ENCODE measurements around the gene GALNT4.
A peak's percentile ranks its signal among the peaks of the same experiment; 100 is the strongest.

The GALNT4 gene

DNA sequence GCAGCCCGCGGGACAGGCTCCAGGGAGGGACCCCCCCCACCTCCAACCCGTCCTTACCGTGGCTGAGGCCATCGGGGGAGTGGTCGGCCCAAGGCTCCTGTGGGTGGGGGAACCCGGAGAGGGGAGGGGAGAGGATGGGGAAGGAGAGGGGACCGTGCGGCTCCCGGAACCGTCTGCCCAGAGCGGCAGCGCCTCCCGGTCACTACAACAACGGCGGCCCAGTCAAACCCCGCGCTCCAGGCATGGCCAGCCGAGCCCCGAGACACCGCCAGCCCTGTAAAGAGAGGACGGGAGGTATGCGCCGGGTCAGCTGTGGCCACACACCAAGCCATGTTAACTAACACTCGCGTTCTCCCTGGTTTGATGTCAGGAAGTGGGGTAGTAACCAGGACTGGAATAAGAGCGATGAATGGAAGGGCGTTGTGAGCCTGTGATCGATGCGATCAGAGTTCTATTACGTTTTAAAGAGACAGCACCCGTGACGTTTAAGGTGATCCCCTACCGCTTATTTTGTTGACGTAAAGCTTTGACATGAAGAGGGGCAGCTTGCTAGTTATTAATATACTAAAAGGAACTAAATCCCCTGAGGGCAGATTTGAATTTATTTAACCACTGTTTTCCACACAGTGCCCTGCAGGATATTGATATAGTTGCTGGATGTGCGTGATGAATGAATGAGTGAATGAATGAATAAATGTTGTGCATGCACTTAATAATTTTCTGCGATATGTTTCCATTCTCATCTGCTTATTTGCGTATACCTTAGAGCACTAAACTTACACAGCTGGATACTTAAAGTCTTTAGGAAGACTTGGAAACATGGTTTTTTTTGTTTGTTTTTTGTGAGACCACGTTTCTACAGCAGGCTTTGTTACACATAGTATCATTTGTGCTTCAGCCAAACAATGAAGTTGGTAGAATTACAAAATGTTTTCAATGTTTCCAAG, 1.5 kb upstream of the GALNT4 start, which contains the start of gene POC1B:
TSS of gene POC1B (minus strand) at position 224 of the 947 bp plus-strand sequence. CDS start at position 72, 152 bp downstream.
- Histone ChIP-seq H3K36me3 (ENCODE audit: control insufficient read depth, insufficient read depth, low read length) (no peaks in the 10 kb centered on the region), H3K27me3 (ENCODE audit: control insufficient read depth, insufficient read depth, low read length) (no peaks in the 10 kb centered on the region), H3K9ac (ENCODE audit: low read length) (peak within 1 kb of the TSS; percentile 90), H3K4me3 (ENCODE audit: low read length) (peak within 1 kb of the TSS; percentile 91), H3K4me1 (ENCODE audit: control insufficient read depth, insufficient read depth, low read length) (no peaks in the 10 kb centered on the region), H3K9me3 (ENCODE audit: control insufficient read depth, low read length) (no peaks in the 10 kb centered on the region)

DNA sequence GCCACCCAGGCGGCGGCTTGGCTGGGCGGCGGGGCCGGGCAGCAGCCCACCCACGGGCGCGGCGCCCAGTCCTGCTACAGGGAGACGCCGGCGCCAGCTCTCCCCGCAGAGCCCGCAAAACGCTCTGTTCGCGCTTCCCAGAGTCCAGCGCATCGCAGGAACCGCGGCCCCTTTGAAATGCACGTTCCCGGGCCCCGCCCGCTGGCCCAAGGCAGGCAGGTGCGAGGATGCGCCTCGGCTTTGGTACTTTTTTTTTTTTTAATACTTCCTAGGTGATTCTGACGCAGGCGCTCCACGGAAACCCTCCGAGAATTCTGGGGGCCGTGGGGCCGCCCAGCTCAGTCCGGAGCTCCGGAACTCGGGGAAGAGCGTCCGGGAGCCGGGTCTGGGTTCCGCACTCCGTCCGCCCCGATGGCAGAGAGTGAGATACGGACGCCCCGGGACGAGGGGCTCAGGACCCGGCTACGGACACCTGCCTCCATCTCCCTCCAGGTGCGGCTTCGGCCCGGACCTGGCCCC, 768 bp upstream of the GALNT4 start:
- Histone ChIP-seq H3K9me3 (ENCODE audit: control insufficient read depth, low read length) (no peaks in the 10 kb centered on the region), H3K4me3 (ENCODE audit: low read length) (peak overlapping the region; percentile 91), H3K36me3 (ENCODE audit: control insufficient read depth, insufficient read depth, low read length) (no peaks in the 10 kb centered on the region), H3K4me1 (ENCODE audit: control insufficient read depth, insufficient read depth, low read length) (no peaks in the 10 kb centered on the region), H3K9ac (ENCODE audit: low read length) (peak overlapping the region; percentile 90), H3K27me3 (ENCODE audit: control insufficient read depth, insufficient read depth, low read length) (no peaks in the 10 kb centered on the region)

DNA sequence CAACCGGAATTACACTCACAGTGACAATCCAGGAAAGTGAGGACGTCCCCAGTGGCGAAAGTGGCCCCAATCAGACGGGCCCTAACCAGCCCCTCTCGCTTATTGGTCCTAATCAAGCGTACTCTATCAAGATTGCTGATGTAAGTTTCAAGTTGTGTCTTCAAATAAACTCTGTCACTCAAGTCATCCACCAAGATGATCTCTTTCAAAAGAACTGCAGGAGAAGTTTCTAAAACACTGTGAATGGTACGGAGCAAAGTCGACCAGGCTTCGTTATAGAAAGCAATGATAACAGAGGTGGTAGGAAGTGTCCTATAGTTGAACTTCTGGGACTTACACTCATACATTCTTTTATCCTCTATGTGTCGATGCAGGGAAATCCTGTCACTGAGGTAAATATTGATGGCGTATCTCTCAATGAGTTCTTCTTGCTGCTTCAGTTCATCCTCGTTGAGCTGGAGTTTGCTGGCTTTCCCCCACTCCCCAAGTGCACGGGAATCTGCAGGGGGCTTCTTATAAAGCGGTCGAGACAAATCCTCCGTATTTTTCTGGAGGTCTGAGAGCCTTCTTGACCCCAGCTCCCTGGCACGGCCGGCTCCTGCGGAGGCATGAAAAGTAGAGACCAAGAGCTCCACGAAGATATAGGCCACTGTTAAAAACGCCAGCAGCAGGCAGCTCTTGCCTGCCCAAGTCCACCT, 604 bp downstream of the GALNT4 start:
- Histone ChIP-seq H3K9me3 (ENCODE audit: control insufficient read depth, low read length) (no peaks in the 10 kb centered on the region), H3K27me3 (ENCODE audit: control insufficient read depth, insufficient read depth, low read length) (no peaks in the 10 kb centered on the region), H3K36me3 (ENCODE audit: control insufficient read depth, insufficient read depth, low read length) (no peaks in the 10 kb centered on the region), H3K9ac (ENCODE audit: low read length) (peak overlapping the region; percentile 90), H3K4me3 (ENCODE audit: low read length) (peak overlapping the region; percentile 91), H3K4me1 (ENCODE audit: control insufficient read depth, insufficient read depth, low read length) (no peaks in the 10 kb centered on the region)

DNA sequence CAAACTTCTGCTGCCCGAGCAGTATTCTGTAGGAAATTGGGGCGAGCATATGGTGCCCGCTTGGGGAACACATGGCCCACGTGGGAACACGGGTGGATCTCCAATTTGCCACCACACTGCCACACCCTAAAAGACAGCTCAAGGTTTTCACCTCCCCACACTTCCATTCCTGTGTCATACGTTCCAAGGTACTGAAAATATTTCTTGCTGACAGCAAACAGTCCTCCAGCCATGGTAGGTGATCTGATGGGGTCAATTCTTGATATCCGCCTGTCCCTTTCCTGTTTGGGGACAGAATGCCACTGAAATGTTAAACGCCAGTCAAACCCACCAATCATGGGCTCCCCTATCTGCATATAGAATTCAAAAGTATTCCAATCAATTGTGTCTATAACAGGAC, 1.2 kb downstream of the GALNT4 start:
- Histone ChIP-seq H3K27me3 (ENCODE audit: control insufficient read depth, insufficient read depth, low read length) (no peaks in the 10 kb centered on the region), H3K9me3 (ENCODE audit: control insufficient read depth, low read length) (no peaks in the 10 kb centered on the region), H3K4me1 (ENCODE audit: control insufficient read depth, insufficient read depth, low read length) (no peaks in the 10 kb centered on the region), H3K36me3 (ENCODE audit: control insufficient read depth, insufficient read depth, low read length) (no peaks in the 10 kb centered on the region), H3K4me3 (ENCODE audit: low read length) (peak overlapping the region; percentile 91), H3K9ac (ENCODE audit: low read length) (peak overlapping the region; percentile 90)

DNA sequence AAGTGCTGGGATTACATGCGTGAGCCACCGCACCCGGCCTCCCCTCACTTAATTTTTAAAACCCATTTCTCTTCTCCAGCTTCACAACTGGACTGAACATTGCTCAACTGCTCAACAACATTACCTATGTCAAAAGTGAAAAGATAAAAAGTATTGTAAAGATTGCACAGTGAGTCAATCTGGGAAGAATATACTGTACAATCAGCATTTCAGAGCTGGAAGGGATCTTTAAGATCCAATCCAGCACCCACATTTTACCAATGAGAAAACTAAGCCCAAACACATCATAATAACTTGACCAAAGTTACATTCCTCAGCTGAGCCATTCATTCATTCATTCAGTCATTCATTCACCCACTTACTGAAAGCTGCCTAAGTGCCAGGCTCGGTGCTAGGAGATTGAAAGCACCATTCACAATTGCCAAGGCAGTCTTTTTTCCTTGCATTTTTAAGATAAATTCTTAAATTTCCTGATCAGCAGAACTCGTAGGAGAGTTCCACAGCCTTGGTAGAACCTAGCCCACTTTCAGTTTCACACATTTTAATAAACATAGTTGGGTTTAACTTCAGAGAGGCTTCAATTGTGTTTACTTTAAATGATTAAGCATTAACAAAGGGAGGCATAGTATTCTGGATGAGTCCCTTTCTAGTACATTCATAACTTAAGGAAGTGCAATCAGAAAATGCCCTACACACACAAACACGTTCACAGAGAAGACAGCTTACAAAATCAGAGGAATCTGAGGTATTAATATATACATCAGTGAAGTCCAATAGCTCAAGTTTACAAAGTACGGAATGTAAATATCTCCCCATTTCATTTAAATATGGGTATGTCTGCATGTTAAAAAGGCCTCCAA, 3.0 kb downstream of the GALNT4 start:
- H3K4me1 ChIP-seq (ENCODE audit: control insufficient read depth, insufficient read depth, low read length): no peaks in the 10 kb centered on the region
- no peaks in the 10 kb centered on the region for H3K36me3 ChIP-seq (ENCODE audit: control insufficient read depth, insufficient read depth, low read length)
- peak overlapping the region; percentile 26 for H3K4me3 ChIP-seq (ENCODE audit: low read length)
- H3K9ac ChIP-seq (ENCODE audit: low read length): peak overlapping the region; percentile 90
- no peaks in the 10 kb centered on the region for H3K27me3 ChIP-seq (ENCODE audit: control insufficient read depth, insufficient read depth, low read length)
- no peaks in the 10 kb centered on the region for H3K9me3 ChIP-seq (ENCODE audit: control insufficient read depth, low read length)

DNA sequence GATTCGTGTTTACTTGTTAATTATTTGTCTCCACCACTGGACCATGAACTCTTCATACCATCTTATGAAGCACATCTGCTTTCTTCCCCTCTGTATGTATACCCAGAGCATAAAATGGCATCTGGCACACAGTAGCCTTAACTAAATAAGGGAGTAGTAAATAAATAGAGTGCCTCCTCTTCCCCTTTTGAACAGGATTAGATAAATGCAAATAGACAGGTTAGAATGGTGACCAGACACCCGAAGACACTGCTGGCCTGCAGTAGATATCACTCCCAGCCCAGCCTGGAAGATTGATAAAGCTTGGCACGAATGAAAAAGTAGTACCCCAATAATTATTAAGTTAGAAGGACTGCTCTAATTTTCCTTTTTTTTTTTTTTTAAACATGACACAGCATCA, 6.9 kb downstream of the GALNT4 start:
- Histone ChIP-seq H3K4me3 (ENCODE audit: low read length) (no peak overlapping the region), H3K4me1 (ENCODE audit: control insufficient read depth, insufficient read depth, low read length) (peaks cover 9% of the 10 kb centered on the region), H3K27me3 (ENCODE audit: control insufficient read depth, insufficient read depth, low read length) (no peaks in the 10 kb centered on the region), H3K36me3 (ENCODE audit: control insufficient read depth, insufficient read depth, low read length) (no peaks in the 10 kb centered on the region), H3K9ac (ENCODE audit: low read length) (no peak overlapping the region), H3K9me3 (ENCODE audit: control insufficient read depth, low read length) (no peaks in the 10 kb centered on the region)

DNA sequence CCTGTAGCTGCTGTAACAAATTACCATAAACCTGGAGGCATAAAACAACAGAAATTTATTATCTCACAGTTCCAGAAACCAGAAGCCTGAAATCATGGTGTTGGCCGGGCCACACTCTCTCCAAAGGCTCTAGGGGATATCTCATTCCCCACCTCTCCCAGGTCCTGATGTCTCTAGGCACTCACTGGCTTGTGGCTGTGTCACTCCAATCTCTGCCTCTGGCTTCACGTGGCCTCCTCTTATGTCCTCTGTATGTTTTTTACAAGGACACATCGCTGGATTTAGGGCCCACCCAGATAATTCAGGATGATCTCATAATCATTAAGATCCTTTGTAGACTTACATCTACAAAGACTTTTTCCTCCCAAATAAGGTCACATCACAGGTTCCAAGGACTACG, 8.0 kb downstream of the GALNT4 start:
- H3K27me3 ChIP-seq (ENCODE audit: control insufficient read depth, insufficient read depth, low read length): no peaks in the 10 kb centered on the region
- no peak overlapping the region for H3K4me3 ChIP-seq (ENCODE audit: low read length)
- no peak overlapping the region for H3K9ac ChIP-seq (ENCODE audit: low read length)
- H3K36me3 ChIP-seq (ENCODE audit: control insufficient read depth, insufficient read depth, low read length): no peaks in the 10 kb centered on the region
- H3K4me1 ChIP-seq (ENCODE audit: control insufficient read depth, insufficient read depth, low read length): peaks cover 20% of the 10 kb centered on the region
- no peaks in the 10 kb centered on the region for H3K9me3 ChIP-seq (ENCODE audit: control insufficient read depth, low read length)

DNA sequence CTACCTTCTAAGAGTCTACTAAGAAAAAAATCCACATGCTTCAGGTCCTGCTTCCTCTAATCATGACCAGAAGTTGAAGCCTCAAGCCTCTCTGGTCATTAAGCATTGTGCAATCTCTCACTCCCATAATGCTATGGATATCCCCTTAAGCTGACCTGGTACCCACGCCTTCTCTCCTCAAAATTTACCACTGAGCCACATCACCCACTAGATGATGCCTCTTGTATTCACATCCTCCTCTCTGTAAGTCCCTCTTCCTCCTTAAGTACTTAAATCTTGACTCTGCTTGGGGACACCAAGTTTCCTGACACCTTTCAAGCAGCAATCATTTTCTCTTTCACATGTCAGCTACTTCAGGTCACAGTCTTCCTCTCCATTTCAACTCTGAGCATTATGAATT, 9.8 kb downstream of the GALNT4 start:
- no peaks in the 10 kb centered on the region for H3K9me3 ChIP-seq (ENCODE audit: control insufficient read depth, low read length)
- no peaks in the 10 kb centered on the region for H3K36me3 ChIP-seq (ENCODE audit: control insufficient read depth, insufficient read depth, low read length)

DNA sequence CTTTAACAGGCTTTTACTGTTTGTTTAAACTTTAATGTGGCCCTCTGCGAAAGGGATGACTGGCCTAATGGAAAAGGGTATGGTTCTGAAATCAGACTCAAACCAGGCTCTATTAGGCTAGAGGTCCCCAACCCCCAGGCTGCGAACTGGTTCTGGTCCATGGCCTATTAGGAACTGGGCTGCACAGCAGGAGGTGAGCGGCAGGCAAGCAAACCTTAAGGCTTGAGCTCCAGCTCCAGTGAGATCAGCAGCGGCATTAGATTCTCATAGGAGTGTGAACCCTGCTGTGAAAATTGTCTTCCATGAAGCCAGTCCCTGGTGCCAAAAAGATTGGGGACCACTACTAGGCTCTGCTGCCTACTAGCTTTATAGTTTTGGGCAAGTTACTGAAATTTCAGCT, 11.1 kb downstream of the GALNT4 start:
- no peak overlapping the region for H3K4me3 ChIP-seq (ENCODE audit: low read length)
- H3K9ac ChIP-seq (ENCODE audit: low read length): no peak overlapping the region
- H3K4me1 ChIP-seq (ENCODE audit: control insufficient read depth, insufficient read depth, low read length): peaks cover 31% of the 10 kb centered on the region
- no peaks in the 10 kb centered on the region for H3K36me3 ChIP-seq (ENCODE audit: control insufficient read depth, insufficient read depth, low read length)
- no peaks in the 10 kb centered on the region for H3K27me3 ChIP-seq (ENCODE audit: control insufficient read depth, insufficient read depth, low read length)
- no peaks in the 10 kb centered on the region for H3K9me3 ChIP-seq (ENCODE audit: control insufficient read depth, low read length)

More for the DNA sequence above, 9.8 kb downstream of the GALNT4 start:
- Histone ChIP-seq H3K9ac (ENCODE audit: low read length) (no peak overlapping the region), H3K4me3 (ENCODE audit: low read length) (no peak overlapping the region), H3K4me1 (ENCODE audit: control insufficient read depth, insufficient read depth, low read length) (peaks cover 28% of the 10 kb centered on the region), H3K27me3 (ENCODE audit: control insufficient read depth, insufficient read depth, low read length) (no peaks in the 10 kb centered on the region)

DNA sequence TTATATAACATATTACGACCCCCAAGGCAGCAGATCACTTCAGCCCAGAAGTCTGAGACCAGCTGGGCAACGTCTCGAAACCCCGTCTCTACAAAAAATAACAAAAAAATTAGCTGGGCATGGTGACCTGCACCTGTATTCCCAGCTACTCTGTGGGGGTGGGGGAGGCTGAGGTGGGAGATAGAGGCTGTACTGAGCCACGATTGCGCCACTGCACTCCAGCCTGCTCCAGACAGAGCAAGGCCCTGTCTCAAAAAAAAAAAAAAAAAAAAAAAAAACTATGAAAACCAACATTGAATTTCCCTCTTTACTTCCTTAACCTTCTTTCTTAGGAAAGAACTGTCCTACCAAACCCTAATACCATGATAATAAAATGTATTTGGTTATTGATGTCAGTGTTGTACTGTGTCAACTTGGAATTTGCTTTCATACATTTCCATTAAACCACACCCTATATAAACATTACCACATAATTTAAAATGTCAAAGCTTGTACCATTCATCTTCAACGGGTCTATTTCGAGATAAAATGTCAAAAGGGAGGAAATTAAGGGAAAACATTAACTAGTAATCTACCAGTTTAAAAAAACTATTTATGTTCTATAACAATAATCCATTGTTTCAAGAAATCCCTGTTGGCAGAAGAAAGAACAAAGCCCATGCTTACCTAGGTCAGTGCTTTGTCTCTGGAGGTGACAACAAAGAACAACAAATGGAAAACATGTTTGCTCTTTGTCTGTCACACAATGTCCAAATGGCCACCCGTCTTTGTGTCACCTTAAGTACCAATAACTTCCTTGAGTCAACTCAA, 17.4 kb downstream of the GALNT4 start:
- H3K9ac ChIP-seq (ENCODE audit: low read length): peak overlapping the region; percentile 40
- H3K27me3 ChIP-seq (ENCODE audit: control insufficient read depth, insufficient read depth, low read length): no peaks in the 10 kb centered on the region
- peaks cover 49% of the 10 kb centered on the region for H3K4me1 ChIP-seq (ENCODE audit: control insufficient read depth, insufficient read depth, low read length)
- H3K4me3 ChIP-seq (ENCODE audit: low read length): no peak overlapping the region
- no peaks in the 10 kb centered on the region for H3K9me3 ChIP-seq (ENCODE audit: control insufficient read depth, low read length)
- H3K36me3 ChIP-seq (ENCODE audit: control insufficient read depth, insufficient read depth, low read length): no peaks in the 10 kb centered on the region

DNA sequence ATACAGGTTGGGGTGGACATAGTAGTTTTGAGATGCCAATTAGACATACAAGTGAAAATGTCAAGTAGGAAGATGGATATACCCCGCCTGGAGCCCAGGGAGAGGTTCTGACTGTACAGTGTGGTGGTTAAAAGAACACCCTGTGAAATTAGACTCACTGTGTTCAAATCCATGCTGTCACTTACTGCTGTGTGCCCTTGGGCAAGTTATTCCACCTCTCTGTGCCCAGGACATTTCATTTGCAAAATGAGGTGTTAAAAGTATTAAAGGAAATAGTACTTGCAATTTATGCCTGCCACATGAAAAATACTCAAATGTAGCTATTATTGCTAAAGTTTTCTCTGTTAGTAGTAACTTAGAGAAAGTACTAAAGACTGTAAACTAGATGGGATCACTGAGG, 18.5 kb downstream of the GALNT4 start:
- Histone ChIP-seq H3K4me3 (ENCODE audit: low read length) (no peak overlapping the region), H3K36me3 (ENCODE audit: control insufficient read depth, insufficient read depth, low read length) (no peaks in the 10 kb centered on the region), H3K27me3 (ENCODE audit: control insufficient read depth, insufficient read depth, low read length) (no peaks in the 10 kb centered on the region), H3K4me1 (ENCODE audit: control insufficient read depth, insufficient read depth, low read length) (peaks cover 42% of the 10 kb centered on the region), H3K9ac (ENCODE audit: low read length) (no peak overlapping the region), H3K9me3 (ENCODE audit: control insufficient read depth, low read length) (no peaks in the 10 kb centered on the region)
